Neutrophil (primary cell): ENCODE results near the gene DAAM2.

Source experiments
- H3K27ac ChIP-seq: fragments of 200-600 bp; sonication (generic); 2 replicates; pipeline ENCODE4 v1.5.1; 2016; ENCODE audit warnings: mild to moderate bottlenecking, moderate library complexity
- H3K27me3 ChIP-seq: fragments of 200-600 bp; sonication (generic); 2 replicates; pipeline ENCODE4 v1.6.0; 2016; ENCODE audit warnings: mild to moderate bottlenecking
- H3K36me3 ChIP-seq: fragments of 200-600 bp; sonication (generic); 2 replicates; pipeline ENCODE4 v1.5.1; 2017
- H3K4me1 ChIP-seq, 2 experiments: fragments of 200-600 bp in 1 of 2; sonication (generic) in 1 of 2; 1 replicate in 1 of 2; 2 replicates in 1 of 2; pipeline versions ENCODE4 v1.5.1 to v1.6.1; 2013 to 2016; ENCODE audit warnings: low read depth in 1 of 2, low read length in 1 of 2, mild to moderate bottlenecking in 1 of 2, moderate library complexity in 1 of 2; ENCODE audit not compliant: control insufficient read depth in 1 of 2, insufficient read depth in 1 of 2
- H3K4me3 ChIP-seq, 2 experiments: fragments of 200-600 bp in 1 of 2; sonication (generic) in 1 of 2; 1 replicate in 1 of 2; 2 replicates in 1 of 2; pipeline ENCODE4 v1.5.1; 2013 to 2016; ENCODE audit warnings: low read depth in 1 of 2, low read length in 1 of 2, mild to moderate bottlenecking in 1 of 2, moderate library complexity in 1 of 2
- H3K9me3 ChIP-seq: fragments of 200-600 bp; sonication (generic); 2 replicates; pipeline ENCODE4 v1.5.1; 2016
- CTCF ChIP-seq: fragments of 200-600 bp; sonication (generic); IDR thresholded peaks from 2 replicates; pipeline ENCODE4 v1.5.1; 2016; ENCODE audit warnings: antibody characterized with exemption

DAAM2 gene

GRCh38 chr6:39923394-39923793 is 131.2 kb downstream of the DAAM2 start:
- Histone ChIP-seq H3K27ac (no peak overlapping the region), H3K4me3 (no peak overlapping the region), H3K36me3 (no peaks in the 10 kb centered on the region), H3K27me3 (no peaks in the 10 kb centered on the region), H3K9me3 (no peaks in the 10 kb centered on the region), H3K4me1 (no peaks in the 10 kb centered on the region)
- TF ChIP-seq CTCF, result no peak

- Histone ChIP-seq H3K27me3 (peaks cover under 1% of the 10 kb centered on the region), H3K4me1 (no peaks in the 10 kb centered on the region), H3K27ac (no peak overlapping the region), H3K36me3 (no peaks in the 10 kb centered on the region), H3K9me3 (no peaks in the 10 kb centered on the region), H3K4me3 (no peak overlapping the region)
- no peak for TF ChIP-seq CTCF
These were observed 131.7 kb downstream of the DAAM2 start for GRCh38 chr6:39923861-39924260.

- Histone ChIP-seq H3K9me3 (no peaks in the 10 kb centered on the region), H3K36me3 (no peaks in the 10 kb centered on the region), H3K4me3 (no peak overlapping the region), H3K4me1 (no peaks in the 10 kb centered on the region), H3K27ac (no peak overlapping the region), H3K27me3 (peaks cover 5% of the 10 kb centered on the region)
- no peak for TF ChIP-seq CTCF
These were observed 132.1 kb downstream of the DAAM2 start for GRCh38 chr6:39924283-39924682.

- no peaks in the 10 kb centered on the region for H3K36me3 ChIP-seq
- no peak overlapping the region for H3K4me3 ChIP-seq
- H3K27ac ChIP-seq, result no peak overlapping the region
- H3K9me3 ChIP-seq, result no peaks in the 10 kb centered on the region
- H3K27me3 ChIP-seq, result peaks cover 8% of the 10 kb centered on the region
- no peaks in the 10 kb centered on the region for H3K4me1 ChIP-seq
- TF ChIP-seq CTCF, result no peak
These were observed 133.2 kb downstream of the DAAM2 start for GRCh38 chr6:39925191-39925930.

GRCh38 chr6:39925931-39926290 is 133.7 kb downstream of the DAAM2 start:
- Histone ChIP-seq H3K27ac (no peak overlapping the region), H3K36me3 (no peaks in the 10 kb centered on the region), H3K9me3 (no peaks in the 10 kb centered on the region), H3K27me3 (peaks cover 8% of the 10 kb centered on the region), H3K4me3 (no peak overlapping the region), H3K4me1 (no peaks in the 10 kb centered on the region)
- no peak for TF ChIP-seq CTCF
